LHCN-M2 (cell line): Measurements from ENCODE around the gene CNN2. TPM values are rescaled to one million over a fixed set of nuclear protein-coding genes. Genes with fewer than 3 reads are reported as not detected.
"Not testable (repeated sequence)": the region's sequence is repeated elsewhere in the genome, so short reads cannot be mapped to it uniquely, and the experiment has no call there.

Experiments
- DNase-seq: peaks from one replicate; pipeline ENCODE4 v3.0.0-alpha.2; 2012; ENCODE audit warnings: low read depth
- total RNA-seq: library from RNA; depleted of rRNA; stranded (reverse); fragments of >200 nt; gene quantifications from 2 replicates; pipeline ENCODE4 v1.2.3, GENCODE V29; 2014

CNN2 gene
- total RNA-seq, 1 experiment from 2014 or later, result 130 TPM

DNA sequence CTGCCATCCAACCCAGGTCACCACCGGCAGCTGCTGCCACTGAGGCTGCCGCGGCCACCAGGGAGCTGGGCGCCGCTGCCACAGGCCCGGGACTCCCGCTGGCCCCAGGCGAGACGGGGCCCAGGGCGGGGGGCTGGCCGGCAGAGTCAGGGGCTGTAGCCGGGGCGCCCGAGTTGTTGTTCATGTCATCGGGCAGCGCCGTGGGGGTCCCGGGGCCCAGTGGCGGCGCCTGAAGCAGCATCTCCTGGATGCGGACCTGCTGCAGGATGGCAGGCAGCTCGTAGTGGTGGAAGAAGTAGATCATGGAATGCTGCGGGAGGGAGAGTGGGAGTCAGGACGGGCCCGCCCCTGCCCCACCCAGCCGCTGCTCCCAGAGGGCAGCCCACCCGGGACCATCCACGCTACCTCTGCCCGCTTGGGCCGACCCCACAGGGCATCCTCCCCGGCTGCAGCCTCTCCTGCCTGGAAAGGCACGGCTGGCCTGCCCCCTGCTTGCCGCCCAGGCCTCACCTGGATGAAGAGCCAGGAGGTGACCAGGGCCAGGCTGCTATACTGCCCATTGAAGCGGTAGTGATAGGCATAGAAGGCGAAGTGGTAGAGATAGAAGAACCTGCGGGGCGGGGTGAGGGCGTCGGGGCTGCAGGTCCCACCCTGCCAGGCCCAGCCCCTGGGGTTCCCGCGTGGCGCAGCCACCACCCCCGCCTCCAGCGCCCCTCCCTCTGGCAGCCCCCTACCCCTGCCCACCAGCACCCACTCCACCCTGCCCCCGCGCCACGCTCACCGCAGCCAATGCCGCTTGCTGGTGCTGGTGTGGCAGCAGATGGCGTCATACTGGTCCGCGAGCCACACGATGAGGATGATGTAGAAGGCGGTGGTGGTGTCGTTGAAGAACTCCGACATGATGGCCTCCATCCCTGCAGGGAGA is 15.6 kb upstream of the CNN2 start:
- no peak for DNase-seq

DNA sequence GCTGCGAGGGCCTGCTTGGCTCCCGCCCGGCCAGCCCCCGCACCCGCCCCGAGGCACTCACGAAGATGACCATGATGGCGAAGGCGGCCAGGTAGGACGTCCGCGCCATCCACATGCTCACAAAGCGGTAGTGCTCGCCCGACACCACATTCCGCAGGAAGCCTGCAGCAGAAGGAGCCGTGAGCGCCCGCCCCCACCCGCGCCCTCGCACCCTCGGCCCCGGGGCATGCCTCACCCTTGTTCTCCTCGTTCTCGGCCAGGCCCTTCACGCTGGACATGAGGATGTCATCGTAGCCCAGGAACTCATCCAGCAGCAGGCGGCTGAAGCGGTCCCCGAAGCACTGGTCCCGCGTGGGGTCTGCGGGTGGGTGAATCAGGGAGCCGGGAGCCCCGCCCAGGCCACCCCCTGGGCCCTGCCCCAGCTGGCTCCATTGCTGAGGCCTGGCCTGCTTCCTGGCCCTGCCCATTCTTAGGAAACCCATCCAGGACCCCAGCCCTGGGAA is 14.5 kb upstream of the CNN2 start:
- no peak for DNase-seq

DNA sequence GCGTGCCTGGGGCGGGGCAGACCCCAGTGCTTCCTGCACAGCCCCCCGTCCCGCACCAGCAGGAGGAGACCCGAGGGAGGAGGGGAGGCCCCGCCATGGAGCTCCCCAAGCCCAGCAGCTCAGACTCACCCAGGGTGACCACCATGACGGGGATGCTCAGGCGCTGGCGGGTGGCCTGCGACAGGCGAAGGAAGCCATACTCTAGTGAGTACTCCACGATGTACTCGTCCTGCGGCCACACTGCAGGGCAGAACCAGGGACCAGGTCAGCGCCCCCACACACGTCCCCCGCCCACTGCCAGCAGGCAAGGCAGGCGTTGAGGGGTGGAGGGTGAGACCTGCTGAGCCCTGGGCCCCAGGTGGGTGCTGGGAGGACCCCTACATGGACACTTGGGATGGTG is 14.1 kb upstream of the CNN2 start:
- no peak for DNase-seq

DNA sequence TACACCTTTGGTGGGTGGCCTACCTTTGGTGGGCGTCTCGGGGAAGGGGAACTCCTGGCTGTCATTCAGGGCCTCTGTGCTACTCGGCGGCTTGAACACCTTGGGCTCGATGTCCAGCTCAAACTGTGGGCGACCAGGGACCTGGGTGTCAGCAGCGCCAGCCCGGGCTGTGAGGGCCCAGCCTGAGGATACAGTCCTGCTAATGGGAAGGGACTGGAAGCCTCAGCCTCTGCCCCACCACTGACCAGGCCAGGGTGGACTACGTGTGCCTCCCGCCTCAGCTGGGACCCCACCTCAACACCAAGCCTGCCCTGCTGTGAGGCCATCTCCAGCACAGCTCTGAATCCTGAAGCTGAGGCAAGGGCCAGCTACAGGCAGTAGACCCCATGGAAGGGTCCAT is 13.2 kb upstream of the CNN2 start:
- DNase-seq, result no peak

DNA sequence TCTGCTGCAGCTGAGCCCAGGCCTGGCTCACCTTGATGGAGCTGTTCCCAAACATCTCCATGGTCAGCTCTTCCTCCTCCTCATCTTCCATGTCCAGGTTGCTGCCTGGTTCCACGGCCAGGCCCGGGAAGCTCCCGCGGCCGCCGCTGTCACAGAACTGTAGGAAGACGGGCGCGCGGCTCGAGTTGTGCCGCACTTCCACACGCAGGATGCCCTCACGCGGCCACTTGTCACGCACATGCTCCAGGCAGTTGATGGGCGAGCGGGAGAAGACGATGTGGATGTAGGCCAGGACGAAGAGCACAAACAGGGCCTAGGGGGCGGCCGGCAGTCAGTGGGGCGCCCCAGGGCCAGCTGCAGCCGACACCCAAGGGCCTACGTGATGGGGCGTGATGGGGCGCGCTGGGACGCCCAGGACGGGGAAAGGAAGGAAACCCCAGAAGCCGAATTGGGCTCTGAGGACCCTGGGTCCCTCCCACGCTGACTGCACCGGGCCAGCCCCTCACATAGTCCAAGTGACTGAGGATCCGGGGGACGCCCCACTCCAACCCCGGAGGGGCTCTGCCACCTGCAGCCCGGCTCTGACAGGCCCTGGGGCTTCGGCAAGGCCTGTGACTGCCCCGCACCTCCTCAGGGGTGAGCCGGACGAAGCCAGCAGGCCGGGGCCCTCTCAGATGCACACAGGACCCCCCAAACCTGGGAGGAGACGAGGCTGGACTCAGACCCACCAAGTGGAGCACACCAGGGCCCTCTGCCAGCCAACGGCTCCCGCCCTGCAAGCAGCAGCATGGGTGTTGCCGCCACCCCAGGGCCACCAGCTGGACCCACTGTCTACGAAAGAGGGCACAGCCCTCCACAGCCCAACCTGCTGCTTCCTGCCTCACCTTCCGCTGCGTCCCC is 12.0 kb upstream of the CNN2 start:
- DNase-seq, result no peak

DNA sequence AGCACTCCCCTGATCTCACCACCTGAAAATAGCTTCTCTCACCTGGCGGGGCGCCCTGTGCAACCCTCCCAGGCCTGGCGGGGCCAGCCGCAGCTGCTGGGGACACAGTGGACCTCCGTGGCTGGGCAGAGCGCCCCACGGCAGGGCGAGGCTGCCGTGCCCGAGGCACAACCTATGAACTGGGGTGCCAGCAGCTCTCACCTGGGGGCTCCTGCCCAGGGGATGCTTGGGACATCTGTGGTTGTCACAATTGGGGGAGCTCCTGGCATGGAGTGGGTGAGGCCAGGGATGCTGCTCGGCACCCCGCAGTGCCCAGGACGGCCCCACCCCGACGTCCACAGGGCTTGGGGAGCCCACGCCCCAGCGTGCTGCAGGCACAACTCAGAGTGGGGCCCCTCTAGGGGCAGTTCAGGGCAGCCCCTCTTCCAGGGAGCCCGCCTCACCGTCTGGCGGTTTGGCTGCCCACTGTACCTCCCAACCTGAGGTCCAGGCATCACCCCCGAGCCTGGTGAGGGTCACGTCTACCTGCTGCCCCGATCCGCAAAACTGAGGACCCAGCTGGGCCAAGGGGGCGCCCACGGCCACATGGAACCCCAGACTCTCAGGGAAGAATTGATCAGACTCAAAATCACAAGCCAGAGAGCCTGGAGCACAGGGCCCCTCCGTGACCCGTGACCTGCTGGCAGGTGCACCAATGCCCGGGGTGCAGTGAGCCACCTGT is 11.2 kb upstream of the CNN2 start:
- no peak for DNase-seq

DNA sequence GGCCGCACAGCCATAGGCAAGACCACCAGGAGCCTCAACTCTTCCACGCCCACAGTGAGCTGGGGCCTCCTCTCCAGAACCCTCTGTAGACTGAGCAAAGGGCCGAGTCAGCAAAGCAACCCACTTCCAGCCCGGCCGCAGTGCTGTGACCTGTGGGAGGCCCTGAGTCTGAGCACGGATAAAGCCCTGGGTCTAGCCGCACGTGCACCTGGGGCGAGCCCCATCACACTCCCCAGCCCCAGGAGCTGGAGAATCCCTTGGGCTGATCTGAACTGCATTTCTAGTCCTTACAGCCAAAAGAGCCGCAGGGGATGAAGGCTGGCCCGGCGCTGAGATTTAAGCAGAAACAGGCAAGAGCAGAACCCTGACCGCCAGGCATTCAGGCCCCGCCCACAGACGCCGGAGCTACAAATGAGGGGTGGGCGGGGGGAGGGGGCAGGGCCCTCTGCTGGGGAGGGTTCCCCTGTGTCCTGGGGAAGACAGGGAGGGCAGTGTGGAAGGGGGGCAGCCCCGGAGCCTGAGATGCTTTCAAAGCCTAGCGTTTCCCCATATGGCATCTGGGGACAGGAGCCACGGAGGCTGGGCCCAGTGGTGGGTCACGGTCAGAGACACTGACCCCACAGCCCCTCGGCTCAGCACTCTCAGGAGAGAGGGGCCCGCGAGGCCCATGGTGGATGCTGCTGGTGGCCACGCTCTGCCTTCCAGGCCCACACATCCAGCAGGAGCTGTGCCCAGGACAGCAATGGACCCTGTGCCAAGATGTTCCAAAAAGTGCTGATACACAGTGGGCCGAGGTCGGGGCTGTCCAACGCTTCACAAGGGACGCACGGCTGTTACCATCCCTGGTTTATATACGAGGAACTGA is 10.4 kb upstream of the CNN2 start:
- no peak for DNase-seq

DNA sequence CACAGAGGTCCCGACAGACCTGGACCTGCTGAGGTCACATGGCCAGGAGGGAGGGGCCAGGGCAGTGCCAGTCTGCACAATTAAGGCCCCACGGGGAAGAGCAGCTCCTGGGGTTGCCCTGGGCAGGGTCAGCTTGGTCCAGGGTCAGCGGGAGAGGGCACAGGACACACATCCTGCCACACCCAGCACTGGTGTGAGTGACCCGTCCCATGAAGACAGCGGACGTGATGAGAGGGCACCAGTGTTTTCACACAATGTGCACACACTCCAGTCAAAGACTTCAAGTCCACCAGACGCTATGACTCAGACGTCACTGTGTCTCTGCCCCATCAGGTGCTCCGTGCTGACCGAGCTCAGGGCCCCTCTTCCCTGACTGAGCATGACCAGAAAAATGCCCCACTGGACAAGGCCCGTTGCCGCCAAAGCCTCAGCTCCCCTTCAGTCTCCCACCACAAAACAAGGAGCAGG is 9.7 kb upstream of the CNN2 start:
- peak; percentile 62 for DNase-seq

DNA sequence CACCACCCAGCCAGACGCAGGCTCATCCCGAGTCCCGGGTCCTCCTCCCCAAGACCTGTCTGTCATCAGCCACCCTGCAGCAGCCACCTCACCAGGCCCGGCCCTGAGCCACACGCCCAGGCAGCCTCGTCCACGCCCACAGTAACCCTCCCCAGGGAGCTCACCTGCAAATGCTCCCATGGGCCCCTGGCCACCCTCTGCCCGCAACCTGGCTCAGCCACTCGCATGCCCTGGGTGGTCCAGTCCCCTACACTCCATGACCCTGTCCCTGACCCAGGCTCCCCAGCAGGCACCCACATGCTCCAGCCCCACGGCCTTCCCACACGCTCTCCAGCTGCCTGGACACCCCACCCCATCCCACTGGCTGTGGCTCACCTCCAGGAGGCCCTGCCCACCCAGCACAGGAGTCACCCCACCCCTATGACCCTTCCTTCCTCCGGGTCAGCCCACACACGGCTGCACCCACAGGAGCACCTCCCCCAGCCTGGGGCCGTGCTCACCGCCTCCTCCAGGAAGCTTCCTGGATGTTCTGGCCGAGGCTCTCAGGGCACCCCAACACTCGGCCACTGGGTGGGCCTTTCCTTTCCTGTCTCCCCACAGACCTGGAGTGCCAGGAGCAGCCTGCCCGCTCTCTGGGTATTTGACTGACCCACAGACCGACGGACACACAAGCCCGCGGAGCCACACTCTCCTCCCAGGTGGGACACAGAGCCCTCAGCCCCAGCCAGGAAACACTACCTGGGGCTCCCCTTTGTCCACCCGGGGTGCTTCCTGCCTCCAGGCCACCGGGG is 9.1 kb upstream of the CNN2 start:
- DNase-seq, result no peak

DNA sequence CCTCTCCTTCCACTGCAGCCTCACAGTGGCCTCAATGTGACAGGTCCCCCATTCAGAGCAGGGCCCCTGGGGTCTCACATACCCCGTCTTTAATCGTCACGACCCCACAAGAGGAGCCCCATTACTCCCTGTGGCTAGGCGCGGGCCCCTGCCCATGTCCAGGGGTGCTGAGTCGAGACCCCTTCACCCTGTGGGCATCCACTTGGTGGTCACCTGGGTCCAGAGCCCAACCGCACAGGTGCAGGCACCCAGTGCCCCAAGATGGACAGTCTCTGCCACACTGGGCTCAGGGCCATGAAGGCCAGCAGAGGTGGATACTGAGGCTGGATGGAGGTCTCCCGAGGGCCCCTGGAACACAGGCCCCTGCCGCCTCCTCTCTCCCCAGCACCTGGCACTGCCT is 8.5 kb upstream of the CNN2 start:
- no peak for DNase-seq

DNA sequence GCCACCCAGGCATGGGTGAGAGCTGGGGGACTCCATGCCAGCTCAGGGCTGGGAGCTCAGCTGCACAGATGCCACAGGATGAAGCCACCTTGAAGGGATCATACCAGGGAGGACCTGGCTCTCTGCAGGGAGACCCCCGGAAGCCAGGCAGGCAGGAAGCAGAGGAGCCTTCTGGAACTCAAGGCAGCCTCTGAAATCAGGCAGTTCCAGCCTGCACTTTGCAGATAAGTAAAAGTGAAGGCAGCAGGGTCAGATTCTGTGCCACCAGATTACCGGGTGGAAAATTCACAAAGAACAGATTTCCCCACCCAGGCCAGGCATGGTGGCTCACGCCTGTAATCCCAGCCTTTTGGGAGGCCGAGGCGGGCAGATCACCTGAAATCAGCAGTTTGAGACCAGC is 8.0 kb upstream of the CNN2 start:
- DNase-seq, result no peak

DNA sequence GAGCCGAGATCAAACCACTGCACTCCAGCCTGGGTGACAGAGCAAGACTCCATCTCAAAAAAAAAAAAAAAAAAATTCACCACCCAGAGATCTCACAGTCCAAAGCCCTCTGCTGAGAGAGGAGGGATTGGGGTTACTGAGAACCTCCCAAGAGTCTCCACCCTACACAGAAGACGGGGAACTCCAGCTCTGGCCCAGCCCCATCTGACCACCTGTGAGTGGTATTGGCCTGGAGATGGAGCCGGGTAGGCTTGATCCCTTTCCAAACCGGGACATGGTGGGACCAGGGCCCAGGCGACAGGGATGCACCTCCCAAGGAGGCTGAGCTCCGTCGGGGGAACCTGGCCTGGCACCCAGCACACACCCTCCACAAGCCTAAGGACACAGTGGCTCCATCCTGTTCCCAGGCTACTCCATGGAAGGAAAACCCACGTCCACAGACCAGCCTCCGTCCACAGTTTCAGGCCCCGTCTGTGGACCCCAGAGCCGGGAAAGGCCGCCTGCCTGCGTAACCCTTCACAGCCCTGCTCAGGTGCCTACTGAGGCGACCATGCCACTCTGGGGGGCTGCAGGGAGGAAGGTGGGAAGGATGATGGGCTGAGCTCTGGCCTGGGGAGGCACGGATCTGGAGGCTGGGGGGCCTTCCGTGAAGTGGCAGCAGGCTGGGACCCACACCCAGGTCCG is 7.3 kb upstream of the CNN2 start:
- no peak for DNase-seq

DNA sequence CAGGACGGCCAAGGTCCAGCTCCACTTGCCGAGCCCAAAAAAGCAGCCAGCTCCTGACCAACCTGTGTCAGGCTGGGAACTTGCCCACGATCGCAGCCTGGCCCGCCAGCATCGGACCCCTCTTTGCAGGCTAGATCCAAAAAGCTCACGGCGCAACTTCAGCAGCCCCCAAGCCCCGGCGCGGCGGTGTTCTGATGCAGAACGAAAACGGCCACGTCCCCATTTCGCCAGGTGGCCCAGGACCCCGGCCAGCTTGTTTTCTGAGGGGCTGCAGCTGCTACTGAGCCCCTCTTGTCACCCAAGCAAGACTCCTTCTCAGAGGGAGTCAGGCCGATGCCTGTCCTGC is 6.8 kb upstream of the CNN2 start:
- DNase-seq, result no peak

DNA sequence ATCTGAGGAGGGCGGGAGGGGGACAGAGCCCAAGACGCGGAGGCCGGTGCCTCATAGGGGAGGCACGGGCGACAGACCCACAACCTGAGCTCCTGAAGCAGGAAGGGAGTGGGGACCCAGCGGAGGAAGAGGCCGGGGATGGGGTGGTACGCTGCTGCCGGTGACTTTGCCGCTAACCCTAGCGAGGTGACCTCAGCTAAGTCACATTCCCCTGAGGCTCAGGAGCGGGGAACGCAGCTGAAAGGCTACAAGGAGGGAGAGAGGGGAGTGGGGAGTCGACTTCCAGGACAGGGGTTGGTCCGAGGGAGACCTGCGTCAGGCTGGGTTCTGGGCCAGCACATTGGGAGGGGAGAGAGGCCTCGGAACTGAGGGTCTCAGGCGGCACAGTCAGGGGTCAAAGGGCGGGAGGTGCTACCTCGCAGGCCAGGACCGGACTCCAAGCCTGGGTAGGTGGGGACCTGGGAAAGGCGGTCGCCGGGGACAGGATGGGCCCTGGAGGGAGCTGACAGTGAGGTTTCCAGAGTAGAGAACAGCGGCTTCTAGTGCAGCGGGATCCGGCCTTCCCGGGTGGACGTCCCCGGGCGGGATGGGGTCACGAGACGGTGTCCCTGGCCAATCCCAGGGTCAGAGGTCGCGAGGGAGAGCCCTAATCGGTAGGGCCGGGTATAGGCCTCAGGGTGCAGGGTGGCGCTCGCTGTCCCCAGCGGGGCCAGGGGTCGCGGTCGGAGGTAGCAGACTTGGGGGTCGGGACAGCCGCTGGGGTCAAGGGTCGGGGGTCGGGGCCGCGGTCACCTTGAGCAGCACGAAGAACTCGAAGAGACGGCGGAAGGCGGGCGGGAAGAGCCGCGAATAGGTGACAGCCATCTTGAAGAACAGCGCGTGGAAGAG is 6.2 kb upstream of the CNN2 start:
- no peak for DNase-seq

DNA sequence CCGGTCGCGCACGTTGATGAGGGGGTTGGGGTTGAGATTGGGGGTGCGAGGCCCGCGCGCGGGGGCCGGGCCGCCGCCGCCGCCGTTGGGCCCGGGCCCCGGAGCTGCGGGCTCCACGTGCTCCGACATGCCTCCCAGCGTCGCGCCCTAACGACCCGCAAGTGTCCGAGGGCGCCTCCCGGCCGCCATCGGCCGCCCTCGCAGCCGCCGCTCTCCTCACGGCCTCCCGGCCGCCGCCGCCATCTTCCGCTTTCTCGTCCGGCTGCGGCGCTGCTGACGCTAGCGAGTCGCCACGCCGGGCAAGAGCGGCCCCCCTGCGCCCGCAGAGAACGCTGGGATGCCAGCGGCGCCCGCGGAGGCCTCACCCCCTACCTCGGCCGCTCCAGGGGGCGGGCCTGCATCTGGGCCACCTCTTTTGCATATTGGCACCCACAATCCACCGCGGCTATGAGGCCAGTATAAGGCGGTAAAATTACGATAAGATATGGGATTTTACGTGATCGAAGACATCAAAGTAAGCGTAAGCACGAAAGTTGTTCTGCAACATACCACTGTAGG is 5.5 kb upstream of the CNN2 start, which contains the start of gene TMEM259:
TSS of gene TMEM259 (minus strand) at position 256 of the 558 bp plus-strand sequence. CDS start at position 129, 127 bp downstream.
- peak; percentile 95 for DNase-seq

DNA sequence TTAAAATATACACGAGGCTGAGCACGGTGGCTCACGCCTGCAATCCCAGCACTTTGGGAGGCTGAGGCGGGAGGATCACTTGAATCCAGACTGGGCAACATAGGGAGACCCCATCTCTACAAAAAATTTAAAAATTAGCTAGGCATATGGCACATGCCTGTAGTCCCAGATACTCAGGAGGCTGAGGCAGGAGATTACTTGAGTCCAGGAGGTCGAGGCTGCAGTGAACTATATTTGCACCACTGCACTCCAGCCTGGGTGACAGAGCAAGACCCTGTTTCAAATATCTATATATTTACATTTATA is 2.6 kb upstream of the CNN2 start:
- DNase-seq, result not testable (repeated sequence)

DNA sequence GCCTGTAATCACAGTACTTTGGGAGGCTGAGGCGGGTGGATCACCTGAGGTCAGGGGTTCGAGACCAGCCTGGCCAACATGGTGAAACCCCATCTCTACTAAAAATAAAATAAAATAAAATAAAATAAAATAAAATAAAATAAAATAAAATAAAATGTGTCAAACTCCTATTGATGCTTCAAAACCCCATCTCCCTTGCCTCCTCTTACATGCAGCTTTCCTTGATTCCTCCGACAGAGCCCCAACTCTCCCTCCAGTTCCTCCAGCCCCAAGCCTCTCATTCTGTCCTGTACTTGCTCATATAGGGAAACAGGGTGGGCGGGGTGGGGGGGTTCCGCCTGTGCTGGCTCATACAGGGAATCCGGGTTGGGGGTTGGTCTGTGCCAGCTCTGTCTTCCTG is 1.3 kb upstream of the CNN2 start:
- not testable (repeated sequence) for DNase-seq
